ENCODE data around the gene CCDC85C. TPM values are rescaled to one million over a fixed set of nuclear protein-coding genes. Genes with fewer than 3 reads are reported as not detected.

The CCDC85C gene
- polyA plus RNA-seq, 1 of the 3 experiments (the other 2 are of a cell fraction) = 9.6 TPM

DNA sequence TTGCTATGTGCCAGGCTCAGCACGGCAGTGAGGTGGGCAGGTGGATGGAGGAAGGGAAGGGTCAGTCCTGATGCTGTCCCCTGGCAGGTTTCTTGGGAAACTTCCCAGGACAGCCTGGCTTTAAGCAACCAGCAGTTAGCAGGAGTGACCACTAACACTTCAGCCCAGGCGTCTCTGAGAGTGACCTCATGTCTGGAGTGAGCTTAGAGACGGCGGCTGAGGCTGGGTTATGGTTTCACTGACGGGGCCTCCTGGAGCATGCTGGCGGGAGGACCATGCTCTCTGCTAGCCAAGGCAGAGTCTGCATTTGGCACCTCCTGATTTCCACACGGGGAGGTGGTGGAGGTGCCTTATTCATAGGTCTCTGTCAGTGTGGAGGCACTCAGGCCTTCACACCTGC lies 43.4 kb upstream of the CCDC85C start:
- no peaks in the 10 kb centered on the region for H3K79me2 ChIP-seq (ENCODE audit: insufficient read depth)
- no peak overlapping the region for H3K4me3 ChIP-seq (ENCODE audit: low read depth in 2 of 2, low read length in 1 of 2)
- H3K4me1 ChIP-seq (ENCODE audit: control insufficient read depth in 1 of 2, insufficient read depth in 2 of 2, low read depth in 1 of 2, low read length in 1 of 2) = no peaks in the 10 kb centered on the region; a peak in 1 of 4 replicates
- H4K20me1 ChIP-seq (ENCODE audit: insufficient read depth) = no peaks in the 10 kb centered on the region
- no peak overlapping the region for H3K27ac ChIP-seq (ENCODE audit: low read depth in 2 of 2, low read length in 1 of 2)
- H3K27me3 ChIP-seq (ENCODE audit: insufficient read depth) = no peaks in the 10 kb centered on the region
- ChIA-PET POLR2A (no interaction called here), CTCF (no interaction called here)
- no peaks in the 10 kb centered on the region for H3K36me3 ChIP-seq (replicated peaks in 1 of 2; ENCODE audit: control insufficient read depth in 1 of 2, insufficient read depth in 2 of 2, low read length in 1 of 2)
- no peak overlapping the region for H2AFZ ChIP-seq (ENCODE audit: low read depth)
- no peaks in the 10 kb centered on the region for H3K9me2 ChIP-seq
- no peak overlapping the region for H3K4me2 ChIP-seq
- H3K9me3 ChIP-seq = no peaks in the 10 kb centered on the region
- no peak overlapping the region for H3K9ac ChIP-seq
- DNase-seq = no peak
- no peak for TF ChIP-seq RAD21 (IDR thresholded peaks at IDR 0.05; ENCODE audit: low read length)
- no peak for TF ChIP-seq FOXM1 (IDR thresholded peaks at IDR 0.05; ENCODE audit: low read depth)
- TF ChIP-seq MEF2A (IDR thresholded peaks at IDR 0.05; ENCODE audit: borderline replicate concordance, low read depth) = no peak
- no peak for TF ChIP-seq RXRA (IDR thresholded peaks at IDR 0.05; ENCODE audit: borderline replicate concordance, low read depth)
- TF ChIP-seq MXI1 (IDR thresholded peaks at IDR 0.05; ENCODE audit: low read depth, low read length) = no peak
- TF ChIP-seq EZH2phosphoT487 (IDR thresholded peaks at IDR 0.05; ENCODE audit: borderline replicate concordance, low read depth) = no peak
- no peak for TF ChIP-seq GATA2 (CRISPR knock-in tag; IDR thresholded peaks at IDR 0.05)
- TF ChIP-seq, protein P1, sequence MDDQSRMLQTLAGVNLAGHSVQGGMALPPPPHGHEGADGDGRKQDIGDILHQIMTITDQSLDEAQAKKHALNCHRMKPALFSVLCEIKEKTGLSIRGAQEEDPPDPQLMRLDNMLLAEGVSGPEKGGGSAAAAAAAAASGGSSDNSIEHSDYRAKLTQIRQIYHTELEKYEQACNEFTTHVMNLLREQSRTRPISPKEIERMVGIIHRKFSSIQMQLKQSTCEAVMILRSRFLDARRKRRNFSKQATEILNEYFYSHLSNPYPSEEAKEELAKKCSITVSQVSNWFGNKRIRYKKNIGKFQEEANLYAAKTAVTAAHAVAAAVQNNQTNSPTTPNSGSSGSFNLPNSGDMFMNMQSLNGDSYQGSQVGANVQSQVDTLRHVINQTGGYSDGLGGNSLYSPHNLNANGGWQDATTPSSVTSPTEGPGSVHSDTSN (IDR thresholded peaks at IDR 0.05) = no peak
- H3F3A ChIP-seq (replicated peaks; ENCODE audit: insufficient read depth) = no peaks in the 10 kb centered on the region
- 90% methylated on average over 5 of the region's 7 CpGs for WGBS (ENCODE audit: low lambda C conversion rate)

DNA sequence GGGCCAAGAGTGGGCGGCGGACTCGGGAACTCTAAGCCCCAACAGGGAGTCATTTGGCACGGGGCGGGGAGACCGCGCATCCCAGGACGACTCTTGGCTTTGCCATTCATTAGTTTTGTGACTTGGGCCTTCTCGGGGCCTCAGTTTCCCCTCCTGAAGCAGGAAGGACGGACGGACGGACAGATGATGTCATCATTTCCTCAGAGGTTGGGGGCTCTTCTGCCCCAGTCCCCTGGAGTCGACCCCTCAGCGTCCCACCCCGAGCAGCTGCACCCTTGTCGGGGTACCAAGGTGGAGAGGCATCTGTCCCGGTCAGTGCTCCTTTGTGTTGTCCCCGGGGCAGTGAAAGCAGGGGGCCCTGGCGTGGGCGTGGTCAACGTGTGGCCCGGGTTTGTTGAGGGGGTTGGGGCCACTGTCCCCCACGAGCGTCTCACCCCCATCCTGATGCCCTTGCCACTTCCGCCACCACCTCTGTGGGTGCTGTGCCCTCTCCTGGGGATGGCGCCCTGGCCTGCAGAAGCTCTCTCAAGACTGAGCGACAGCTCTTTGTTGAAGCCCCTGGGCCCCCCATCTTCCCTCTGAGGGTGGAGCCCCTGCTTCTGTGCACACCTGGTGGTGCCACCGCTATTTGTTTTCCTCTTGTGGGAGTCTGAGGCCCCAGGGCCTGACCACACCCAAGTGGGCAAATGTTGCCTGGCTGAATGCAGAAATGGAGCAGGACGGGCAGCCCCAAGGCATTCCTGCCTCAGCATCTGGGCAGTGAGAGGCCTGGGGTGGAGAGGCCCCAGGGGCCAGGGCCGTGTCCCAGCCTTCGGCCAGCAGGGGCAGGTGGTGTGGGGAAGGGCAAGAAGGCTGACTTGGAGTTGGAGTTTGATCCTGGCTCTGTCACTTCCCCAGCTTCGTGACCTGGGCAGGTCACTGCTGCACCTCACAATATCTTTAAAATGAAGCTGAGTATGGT lies 41.8 kb upstream of the CCDC85C start:
- no peaks in the 10 kb centered on the region for H3K79me2 ChIP-seq (ENCODE audit: insufficient read depth)
- TF ChIP-seq TAF1 (IDR thresholded peaks at IDR 0.05; ENCODE audit: borderline replicate concordance, low read depth, low read length) (no peak), POLR2AphosphoS5 (IDR thresholded peaks at IDR 0.05; ENCODE audit: low read depth, low read length) (no peak)
- TF ChIP-seq, protein P2, sequence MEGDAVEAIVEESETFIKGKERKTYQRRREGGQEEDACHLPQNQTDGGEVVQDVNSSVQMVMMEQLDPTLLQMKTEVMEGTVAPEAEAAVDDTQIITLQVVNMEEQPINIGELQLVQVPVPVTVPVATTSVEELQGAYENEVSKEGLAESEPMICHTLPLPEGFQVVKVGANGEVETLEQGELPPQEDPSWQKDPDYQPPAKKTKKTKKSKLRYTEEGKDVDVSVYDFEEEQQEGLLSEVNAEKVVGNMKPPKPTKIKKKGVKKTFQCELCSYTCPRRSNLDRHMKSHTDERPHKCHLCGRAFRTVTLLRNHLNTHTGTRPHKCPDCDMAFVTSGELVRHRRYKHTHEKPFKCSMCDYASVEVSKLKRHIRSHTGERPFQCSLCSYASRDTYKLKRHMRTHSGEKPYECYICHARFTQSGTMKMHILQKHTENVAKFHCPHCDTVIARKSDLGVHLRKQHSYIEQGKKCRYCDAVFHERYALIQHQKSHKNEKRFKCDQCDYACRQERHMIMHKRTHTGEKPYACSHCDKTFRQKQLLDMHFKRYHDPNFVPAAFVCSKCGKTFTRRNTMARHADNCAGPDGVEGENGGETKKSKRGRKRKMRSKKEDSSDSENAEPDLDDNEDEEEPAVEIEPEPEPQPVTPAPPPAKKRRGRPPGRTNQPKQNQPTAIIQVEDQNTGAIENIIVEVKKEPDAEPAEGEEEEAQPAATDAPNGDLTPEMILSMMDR (IDR thresholded peaks at IDR 0.05) = no peak
- no peak for DNase-seq
- no peaks in the 10 kb centered on the region for H3K36me3 ChIP-seq (replicated peaks in 1 of 2; ENCODE audit: control insufficient read depth in 1 of 2, insufficient read depth in 2 of 2, low read length in 1 of 2)
- H3K27ac ChIP-seq (ENCODE audit: low read depth in 2 of 2, low read length in 1 of 2) = no peak overlapping the region
- no peak overlapping the region for H2AFZ ChIP-seq (ENCODE audit: low read depth)
- no peak overlapping the region for H3K4me2 ChIP-seq
- H3F3A ChIP-seq (replicated peaks; ENCODE audit: insufficient read depth) = no peaks in the 10 kb centered on the region
- ChIA-PET CTCF (interaction anchor here (1.9 kb wide), 1 partner anchor 302 kb away, joined by 6 read pairs; no protein-coding TSS in a partner anchor), POLR2A (no interaction called here)
- H3K4me3 ChIP-seq (ENCODE audit: low read depth in 2 of 2, low read length in 1 of 2) = peak overlapping the region in 1 of 2 experiments; percentile 13; a peak in 1 of 4 replicates
- H3K9ac ChIP-seq = no peak overlapping the region
- no peaks in the 10 kb centered on the region; a peak in 1 of 4 replicates for H3K4me1 ChIP-seq (ENCODE audit: control insufficient read depth in 1 of 2, insufficient read depth in 2 of 2, low read depth in 1 of 2, low read length in 1 of 2)
- WGBS (ENCODE audit: low lambda C conversion rate) = 65% methylated on average over 26 of the region's 32 CpGs
- H3K27me3 ChIP-seq (ENCODE audit: insufficient read depth) = no peaks in the 10 kb centered on the region
- H3K9me2 ChIP-seq = no peaks in the 10 kb centered on the region
- no peaks in the 10 kb centered on the region for H4K20me1 ChIP-seq (ENCODE audit: insufficient read depth)
- H3K9me3 ChIP-seq = no peaks in the 10 kb centered on the region
